VCaP (cell line): ENCODE data around the gene ZFPL1.

Source experiments
- H3K27ac ChIP-seq: fragments of 450-650 bp; 2 replicates; pipeline ENCODE4 v1.5.1; 2017
- TF ChIP-seq, protein P1 (sequence below): fragments of 450-650 bp; conservative IDR thresholded peaks from 2 replicates; pipeline ENCODE4 v1.5.1; 2017; ENCODE audit warnings: mild to moderate bottlenecking, moderate library complexity

The ZFPL1 gene

DNA sequence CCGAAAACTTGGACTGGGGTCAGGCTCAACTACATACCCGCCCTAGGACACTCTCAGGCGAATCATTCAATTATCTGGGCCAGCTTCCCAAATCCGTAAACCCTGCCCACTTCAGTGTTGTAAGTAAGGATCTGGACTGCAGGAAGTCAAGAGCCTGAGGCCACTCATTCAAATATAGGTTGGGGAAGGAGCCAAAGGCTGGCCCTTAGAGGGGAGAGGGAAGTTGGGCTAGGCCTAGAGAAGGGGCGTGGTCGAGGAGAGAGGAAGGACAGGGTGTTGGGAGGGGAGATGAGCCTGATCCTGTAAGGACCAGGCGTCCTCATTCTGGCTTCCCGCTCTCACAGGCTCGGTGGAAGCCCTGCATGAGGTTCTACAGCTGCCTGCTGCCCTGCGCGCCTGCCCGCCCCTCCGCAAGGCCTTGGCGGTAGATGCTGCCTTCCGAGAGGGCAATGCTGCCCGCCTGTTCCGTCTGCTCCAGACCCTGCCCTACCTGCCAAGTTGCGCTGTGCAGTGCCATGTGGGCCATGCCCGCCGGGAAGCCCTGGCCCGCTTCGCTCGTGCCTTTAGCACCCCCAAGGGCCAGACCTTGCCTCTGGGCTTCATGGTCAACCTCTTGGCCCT lies 40.0 kb upstream of the ZFPL1 start:
- peak overlapping the region; percentile 95; the same call in 1 of the 2 replicates for H3K27ac ChIP-seq
- TF ChIP-seq, protein P1, sequence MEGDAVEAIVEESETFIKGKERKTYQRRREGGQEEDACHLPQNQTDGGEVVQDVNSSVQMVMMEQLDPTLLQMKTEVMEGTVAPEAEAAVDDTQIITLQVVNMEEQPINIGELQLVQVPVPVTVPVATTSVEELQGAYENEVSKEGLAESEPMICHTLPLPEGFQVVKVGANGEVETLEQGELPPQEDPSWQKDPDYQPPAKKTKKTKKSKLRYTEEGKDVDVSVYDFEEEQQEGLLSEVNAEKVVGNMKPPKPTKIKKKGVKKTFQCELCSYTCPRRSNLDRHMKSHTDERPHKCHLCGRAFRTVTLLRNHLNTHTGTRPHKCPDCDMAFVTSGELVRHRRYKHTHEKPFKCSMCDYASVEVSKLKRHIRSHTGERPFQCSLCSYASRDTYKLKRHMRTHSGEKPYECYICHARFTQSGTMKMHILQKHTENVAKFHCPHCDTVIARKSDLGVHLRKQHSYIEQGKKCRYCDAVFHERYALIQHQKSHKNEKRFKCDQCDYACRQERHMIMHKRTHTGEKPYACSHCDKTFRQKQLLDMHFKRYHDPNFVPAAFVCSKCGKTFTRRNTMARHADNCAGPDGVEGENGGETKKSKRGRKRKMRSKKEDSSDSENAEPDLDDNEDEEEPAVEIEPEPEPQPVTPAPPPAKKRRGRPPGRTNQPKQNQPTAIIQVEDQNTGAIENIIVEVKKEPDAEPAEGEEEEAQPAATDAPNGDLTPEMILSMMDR = no peak

DNA sequence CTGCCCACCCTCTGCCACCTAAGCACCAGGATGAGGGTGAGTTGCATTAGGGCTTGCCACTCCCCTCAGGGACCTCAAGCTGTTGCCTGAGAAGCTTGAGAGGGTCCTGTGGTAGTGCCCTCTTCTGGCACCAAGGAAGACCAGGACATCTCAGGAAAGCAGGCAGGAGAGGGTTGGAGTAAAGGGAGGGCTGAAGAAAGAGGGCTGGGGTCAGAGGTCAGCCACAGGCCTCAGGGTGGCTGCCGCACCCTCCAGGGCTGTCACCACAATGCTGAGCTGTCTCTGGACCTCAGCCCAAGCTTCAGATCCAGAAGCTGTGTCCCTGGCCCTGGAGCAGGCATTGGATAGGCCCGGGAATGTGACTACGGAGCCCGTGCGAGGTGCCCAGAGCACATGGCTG lies 39.0 kb upstream of the ZFPL1 start:
- no peak overlapping the region for H3K27ac ChIP-seq
- TF ChIP-seq, protein P1 = no peak

DNA sequence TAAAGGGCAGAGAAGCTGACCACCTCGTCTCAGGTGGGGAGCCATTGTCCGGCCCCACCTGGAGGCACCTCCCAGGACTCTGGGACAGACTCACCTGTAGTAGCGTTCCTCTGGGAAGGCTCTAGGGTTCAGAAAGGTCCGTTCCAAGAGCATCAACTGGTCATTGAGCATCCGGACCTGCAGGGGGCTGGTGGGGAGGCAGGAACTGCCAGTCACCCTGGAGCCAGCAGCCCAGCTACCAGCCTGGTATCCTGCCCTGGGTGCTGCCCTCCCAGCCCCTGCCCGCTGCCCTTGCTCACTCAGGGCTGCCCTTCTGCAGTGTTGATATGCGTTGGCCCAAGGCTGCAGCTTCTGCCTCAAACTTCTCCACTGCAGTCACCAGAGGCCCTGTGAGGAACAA lies 38.3 kb upstream of the ZFPL1 start:
- no peak overlapping the region for H3K27ac ChIP-seq
- TF ChIP-seq, protein P1 = no peak

DNA sequence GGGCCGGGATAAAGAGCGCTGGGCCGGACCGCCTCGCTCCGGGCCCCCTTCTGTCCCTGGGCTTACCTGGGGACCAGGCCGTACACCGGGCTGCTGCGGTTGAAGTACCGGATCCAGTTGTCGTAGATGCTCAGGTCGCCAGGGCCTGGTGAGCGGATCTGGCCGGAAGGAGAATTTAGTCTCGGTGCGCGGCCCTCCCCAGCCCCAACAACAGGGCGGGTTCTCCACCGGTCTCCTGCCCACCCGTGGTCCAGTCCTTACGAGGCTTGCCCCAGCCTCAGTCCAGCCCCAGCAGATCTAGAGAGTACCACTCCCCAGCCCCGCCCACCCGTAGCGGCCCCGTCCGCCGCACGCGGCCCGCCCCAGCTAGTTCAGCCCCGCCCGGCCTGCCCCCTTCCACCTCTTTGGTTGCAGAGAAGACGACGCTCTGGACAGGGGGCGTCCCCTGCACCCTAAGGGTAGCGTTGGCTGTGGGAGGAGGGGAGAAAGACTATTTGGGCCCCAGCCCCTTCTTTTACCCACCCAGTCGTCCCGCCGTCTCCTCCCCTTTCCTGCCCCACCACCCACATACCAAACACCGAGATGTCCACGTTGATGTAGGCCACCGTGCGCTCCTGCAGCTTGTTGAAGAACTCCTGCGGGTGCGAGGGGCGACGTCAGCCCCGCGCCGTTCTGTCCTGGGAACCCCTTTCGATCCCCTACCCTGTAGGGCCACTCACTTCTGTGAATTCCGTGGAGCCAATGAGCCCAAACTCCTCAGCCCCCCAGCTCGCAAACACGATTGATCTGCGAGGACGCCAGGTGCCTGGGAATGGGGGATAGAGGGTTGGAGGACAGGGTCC lies 36.2 kb upstream of the ZFPL1 start:
- TF ChIP-seq, protein P1 = no peak
- H3K27ac ChIP-seq = no peak overlapping the region

DNA sequence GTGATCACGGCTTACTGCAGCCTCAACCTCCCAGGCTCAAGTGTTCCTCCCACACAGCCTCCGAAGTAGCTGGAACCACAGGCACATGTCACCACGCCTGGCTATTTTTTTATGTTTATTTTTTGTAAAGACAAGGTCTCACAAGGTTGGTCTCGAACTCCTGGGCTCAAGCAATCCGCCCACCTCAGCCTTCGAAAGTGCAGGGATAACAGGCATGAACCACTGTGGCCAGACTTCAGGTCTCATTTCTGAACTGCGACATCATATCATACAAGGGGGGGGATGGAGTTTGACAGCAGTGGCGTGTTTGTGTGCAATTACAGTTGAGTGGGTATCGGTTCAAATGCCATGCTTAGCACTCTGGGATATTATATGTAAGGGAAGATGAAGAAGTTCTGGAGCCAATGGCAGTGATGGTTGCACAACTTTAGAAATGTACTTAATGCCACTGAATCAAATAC lies 32.6 kb upstream of the ZFPL1 start:
- H3K27ac ChIP-seq = no peak overlapping the region
- TF ChIP-seq, protein P1 = no peak

DNA sequence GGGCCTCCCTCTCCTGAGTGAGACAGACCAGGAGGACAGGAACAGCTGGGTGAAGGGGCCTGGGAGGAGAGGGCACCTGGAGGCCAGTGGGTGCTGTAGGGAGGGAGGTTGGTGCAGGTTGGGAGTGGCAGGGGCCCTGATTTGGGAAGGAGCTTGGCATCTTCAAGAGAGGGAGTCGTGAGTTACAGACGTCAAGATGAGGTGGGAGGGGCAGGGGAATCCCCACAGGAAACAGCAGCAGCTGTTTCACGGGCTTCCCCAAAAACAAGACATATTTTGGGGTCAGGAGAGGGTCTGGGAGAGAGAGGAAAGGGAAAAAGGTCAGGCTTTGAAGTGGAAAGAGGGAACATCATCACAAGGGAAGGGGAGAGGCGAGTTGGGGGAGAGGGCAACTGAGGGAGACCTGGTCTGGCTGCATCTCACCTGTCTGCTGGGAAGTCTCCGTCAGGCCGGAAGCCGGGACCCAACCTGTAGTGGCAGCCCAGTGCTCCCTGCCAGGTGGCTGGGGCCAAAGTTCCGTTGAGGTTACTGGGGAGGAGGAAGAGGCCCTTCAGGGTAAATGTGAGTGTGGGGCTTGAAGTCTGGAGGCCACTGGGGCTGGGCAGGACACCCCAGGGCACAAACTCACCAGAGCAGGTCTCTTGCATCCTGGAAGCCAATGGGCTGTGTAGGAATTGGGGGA lies 30.1 kb upstream of the ZFPL1 start:
- H3K27ac ChIP-seq = no peak overlapping the region
- TF ChIP-seq, protein P1 = no peak

DNA sequence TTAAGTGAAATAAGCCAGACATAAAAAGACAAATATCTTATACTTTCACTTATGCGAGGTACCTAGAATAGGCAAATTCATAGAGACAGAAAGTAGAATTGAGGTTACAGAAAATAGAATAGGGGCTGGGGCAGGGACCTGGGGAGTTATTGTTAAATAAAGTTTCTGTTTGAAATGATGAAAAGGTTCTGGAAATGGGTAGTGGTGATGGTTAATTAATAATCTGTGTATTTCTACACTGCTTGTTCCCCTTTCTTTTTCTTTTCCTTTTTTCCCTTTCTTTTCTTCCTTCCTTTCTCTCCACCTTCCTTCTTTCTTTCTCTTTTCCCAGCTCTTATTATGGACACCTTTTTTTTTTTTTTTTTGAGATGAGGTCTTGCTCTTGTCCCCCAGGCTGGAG lies 28.5 kb upstream of the ZFPL1 start:
- TF ChIP-seq, protein P1 = no peak
- no peak overlapping the region for H3K27ac ChIP-seq
